Measurements from ENCODE around the gene INTS14. TPM values are rescaled to one million over a fixed set of nuclear protein-coding genes. Genes with fewer than 3 reads are reported as not detected.

The INTS14 gene
- total and polyA plus RNA-seq, 9 of the 15 experiments (the other 6 are each of a cell fraction or from before 2014, with no cell fraction given), result 30.5 to 92.4 (median 46.5) TPM

DNA sequence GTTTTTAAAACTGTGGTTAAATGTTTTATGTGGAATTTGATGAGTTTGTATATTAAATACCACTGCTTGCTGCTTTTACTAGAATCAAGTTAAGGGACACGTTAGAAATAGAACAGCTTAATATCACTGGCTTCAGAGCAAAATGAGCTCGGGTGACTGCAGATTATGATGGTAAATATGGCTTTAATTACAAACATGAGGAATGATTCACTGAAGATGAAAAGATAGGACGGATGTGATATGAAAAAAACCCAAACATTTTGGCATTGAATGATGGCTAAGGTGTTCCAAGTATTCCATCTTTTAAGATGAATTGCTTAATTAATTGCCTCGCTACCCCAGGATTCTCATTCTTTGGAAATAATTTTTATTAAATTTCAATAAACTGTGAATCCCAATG, 44.5 kb upstream of the INTS14 start (continued):
- TF ChIP-seq, protein P1, sequence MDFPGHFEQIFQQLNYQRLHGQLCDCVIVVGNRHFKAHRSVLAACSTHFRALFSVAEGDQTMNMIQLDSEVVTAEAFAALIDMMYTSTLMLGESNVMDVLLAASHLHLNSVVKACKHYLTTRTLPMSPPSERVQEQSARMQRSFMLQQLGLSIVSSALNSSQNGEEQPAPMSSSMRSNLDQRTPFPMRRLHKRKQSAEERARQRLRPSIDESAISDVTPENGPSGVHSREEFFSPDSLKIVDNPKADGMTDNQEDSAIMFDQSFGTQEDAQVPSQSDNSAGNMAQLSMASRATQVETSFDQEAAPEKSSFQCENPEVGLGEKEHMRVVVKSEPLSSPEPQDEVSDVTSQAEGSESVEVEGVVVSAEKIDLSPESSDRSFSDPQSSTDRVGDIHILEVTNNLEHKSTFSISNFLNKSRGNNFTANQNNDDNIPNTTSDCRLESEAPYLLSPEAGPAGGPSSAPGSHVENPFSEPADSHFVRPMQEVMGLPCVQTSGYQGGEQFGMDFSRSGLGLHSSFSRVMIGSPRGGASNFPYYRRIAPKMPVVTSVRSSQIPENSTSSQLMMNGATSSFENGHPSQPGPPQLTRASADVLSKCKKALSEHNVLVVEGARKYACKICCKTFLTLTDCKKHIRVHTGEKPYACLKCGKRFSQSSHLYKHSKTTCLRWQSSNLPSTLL (IDR thresholded peaks at IDR 0.05), result no peak
- no peak for TF ChIP-seq ZNF133 (CRISPR knock-in tag; IDR thresholded peaks at IDR 0.05)
- TF ChIP-seq BMI1 (IDR thresholded peaks at IDR 0.05; ENCODE audit: low read length), result no peak
- TF ChIP-seq, protein P2, sequence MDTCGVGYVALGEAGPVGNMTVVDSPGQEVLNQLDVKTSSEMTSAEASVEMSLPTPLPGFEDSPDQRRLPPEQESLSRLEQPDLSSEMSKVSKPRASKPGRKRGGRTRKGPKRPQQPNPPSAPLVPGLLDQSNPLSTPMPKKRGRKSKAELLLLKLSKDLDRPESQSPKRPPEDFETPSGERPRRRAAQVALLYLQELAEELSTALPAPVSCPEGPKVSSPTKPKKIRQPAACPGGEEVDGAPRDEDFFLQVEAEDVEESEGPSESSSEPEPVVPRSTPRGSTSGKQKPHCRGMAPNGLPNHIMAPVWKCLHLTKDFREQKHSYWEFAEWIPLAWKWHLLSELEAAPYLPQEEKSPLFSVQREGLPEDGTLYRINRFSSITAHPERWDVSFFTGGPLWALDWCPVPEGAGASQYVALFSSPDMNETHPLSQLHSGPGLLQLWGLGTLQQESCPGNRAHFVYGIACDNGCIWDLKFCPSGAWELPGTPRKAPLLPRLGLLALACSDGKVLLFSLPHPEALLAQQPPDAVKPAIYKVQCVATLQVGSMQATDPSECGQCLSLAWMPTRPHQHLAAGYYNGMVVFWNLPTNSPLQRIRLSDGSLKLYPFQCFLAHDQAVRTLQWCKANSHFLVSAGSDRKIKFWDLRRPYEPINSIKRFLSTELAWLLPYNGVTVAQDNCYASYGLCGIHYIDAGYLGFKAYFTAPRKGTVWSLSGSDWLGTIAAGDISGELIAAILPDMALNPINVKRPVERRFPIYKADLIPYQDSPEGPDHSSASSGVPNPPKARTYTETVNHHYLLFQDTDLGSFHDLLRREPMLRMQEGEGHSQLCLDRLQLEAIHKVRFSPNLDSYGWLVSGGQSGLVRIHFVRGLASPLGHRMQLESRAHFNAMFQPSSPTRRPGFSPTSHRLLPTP (IDR thresholded peaks at IDR 0.05; ENCODE audit: borderline replicate concordance, extremely low read depth, insufficient read length), result no peak
- TF ChIP-seq, protein P3, sequence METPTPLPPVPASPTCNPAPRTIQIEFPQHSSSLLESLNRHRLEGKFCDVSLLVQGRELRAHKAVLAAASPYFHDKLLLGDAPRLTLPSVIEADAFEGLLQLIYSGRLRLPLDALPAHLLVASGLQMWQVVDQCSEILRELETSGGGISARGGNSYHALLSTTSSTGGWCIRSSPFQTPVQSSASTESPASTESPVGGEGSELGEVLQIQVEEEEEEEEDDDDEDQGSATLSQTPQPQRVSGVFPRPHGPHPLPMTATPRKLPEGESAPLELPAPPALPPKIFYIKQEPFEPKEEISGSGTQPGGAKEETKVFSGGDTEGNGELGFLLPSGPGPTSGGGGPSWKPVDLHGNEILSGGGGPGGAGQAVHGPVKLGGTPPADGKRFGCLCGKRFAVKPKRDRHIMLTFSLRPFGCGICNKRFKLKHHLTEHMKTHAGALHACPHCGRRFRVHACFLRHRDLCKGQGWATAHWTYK (CRISPR knock-in tag; IDR thresholded peaks at IDR 0.05), result no peak
- no peak for TF ChIP-seq HDAC2 (IDR thresholded peaks at IDR 0.05)
